ENCODE measurements around the gene FKBP10. TPM values are rescaled to one million over a fixed set of nuclear protein-coding genes. Genes with fewer than 3 reads are reported as not detected.

The FKBP10 gene
- polyA plus RNA-seq, 1 experiment: 487 TPM

GRCh38 chr17:41786227-41787020 lies 26.4 kb upstream of the FKBP10 start, which contains the start of gene JUP:
JUP (minus strand) TSS chr17:41786711; CDS start chr17:41771854, 14,857 bp downstream.
- TF ChIP-seq CTCF (IDR thresholded peaks at IDR 0.05; ENCODE audit: low read depth, low read length): peak; percentile 30
- no peak within 1 kb of the TSS for H3K27ac ChIP-seq (ENCODE audit: low read depth, low read length)
- DNase-seq (ENCODE audit: low read depth, low spot score): peak; percentile 98
- H3K4me3 ChIP-seq (ENCODE audit: low read depth, low read length): peak within 1 kb of the TSS; percentile 78
- H3K27me3 ChIP-seq (ENCODE audit: control insufficient read depth, insufficient read depth, low read length): peaks cover 3% of the 10 kb centered on the region
- ChIA-PET CTCF (interaction anchor here (0.5 to 2.5 kb wide), 18 partner anchors 8 to 1416 kb away, joined by 3 to 16 read pairs (median 4); partner anchors contain the start of genes KLHL11 and P3H4), POLR2A (interaction anchor here (0.6 to 1.9 kb wide), 11 partner anchors 9 to 104 kb away, joined by 3 to 27 read pairs (median 5); partner anchors contain the start of genes EIF1, FKBP10 and P3H4)
- H3K9me3 ChIP-seq (ENCODE audit: control insufficient read depth, insufficient read depth, low read length): no peaks in the 10 kb centered on the region; the same call in 1 of the 2 replicates

- H3K27me3 ChIP-seq (ENCODE audit: control insufficient read depth, insufficient read depth, low read length): peaks cover 3% of the 10 kb centered on the region
- ChIA-PET CTCF (interaction anchor here (0.5 to 2.5 kb wide), 18 partner anchors 8 to 1415 kb away, joined by 3 to 16 read pairs (median 4); partner anchors contain the start of genes KLHL11 and P3H4), POLR2A (interaction anchor here (0.6 to 1.9 kb wide), 9 partner anchors 9 to 98 kb away, joined by 3 to 27 read pairs (median 5); partner anchors contain the start of genes EIF1, FKBP10 and P3H4)
- no peak overlapping the region for H3K27ac ChIP-seq (ENCODE audit: low read depth, low read length)
- TF ChIP-seq CTCF (IDR thresholded peaks at IDR 0.05; ENCODE audit: low read depth, low read length): no peak
- peak overlapping the region; percentile 29; the same call in 1 of the 2 replicates for H3K4me3 ChIP-seq (ENCODE audit: low read depth, low read length)
- no peak for DNase-seq (ENCODE audit: low read depth, low spot score)
- no peaks in the 10 kb centered on the region; the same call in 1 of the 2 replicates for H3K9me3 ChIP-seq (ENCODE audit: control insufficient read depth, insufficient read depth, low read length)
Measured at GRCh38 chr17:41787021-41787418, 25.8 kb upstream of the FKBP10 start.

- Histone ChIP-seq H3K27ac (ENCODE audit: low read depth, low read length) (peak overlapping the region; percentile 73), H3K4me3 (ENCODE audit: low read depth, low read length) (no peak overlapping the region)
- TF ChIP-seq CTCF (IDR thresholded peaks at IDR 0.05; ENCODE audit: low read depth, low read length): no peak
Measured at GRCh38 chr17:41792845-41793783, 19.7 kb upstream of the FKBP10 start.

GRCh38 chr17:41793784-41794539 lies 18.8 kb upstream of the FKBP10 start:
- no peak for DNase-seq (ENCODE audit: low read depth, low spot score)
- Histone ChIP-seq H3K27ac (ENCODE audit: low read depth, low read length) (peak overlapping the region; percentile 73), H3K4me3 (ENCODE audit: low read depth, low read length) (no peak overlapping the region), H3K9me3 (ENCODE audit: control insufficient read depth, insufficient read depth, low read length) (no peaks in the 10 kb centered on the region), H3K27me3 (ENCODE audit: control insufficient read depth, insufficient read depth, low read length) (peaks cover 3% of the 10 kb centered on the region)
- CTCF ChIA-PET: interaction anchor here (0.6 to 1.7 kb wide), 4 partner anchors 8 to 201 kb away, joined by 3 to 9 read pairs (median 3); partner anchors contain the start of gene JUP
- POLR2A ChIA-PET: interaction anchor here (1.3 kb wide), 1 partner anchor 16 kb away, joined by 3 read pairs; no protein-coding TSS in a partner anchor
- TF ChIP-seq CTCF (IDR thresholded peaks at IDR 0.05; ENCODE audit: low read depth, low read length): no peak

More at GRCh38 chr17:41792845-41793783, 19.7 kb upstream of the FKBP10 start:
- ChIA-PET CTCF (interaction anchor here (0.6 to 1.0 kb wide), 2 partner anchors 19 to 56 kb away, joined by 3 read pairs; partner anchors contain the start of gene P3H4), POLR2A (no interaction called here)
- no peak for DNase-seq (ENCODE audit: low read depth, low spot score)
- Histone ChIP-seq H3K9me3 (ENCODE audit: control insufficient read depth, insufficient read depth, low read length) (no peaks in the 10 kb centered on the region), H3K27me3 (ENCODE audit: control insufficient read depth, insufficient read depth, low read length) (peaks cover 3% of the 10 kb centered on the region)
